CD4-positive, CD25-positive, alpha-beta regulatory T cell (primary cell): ENCODE measurements around the gene CHEK2. TPM values are rescaled to one million over a fixed set of nuclear protein-coding genes. Genes with fewer than 3 reads are reported as not detected.

ENCODE experiments used
- ATAC-seq, 2 donors: fragments of 150-1000 bp; cut with Tn5 transposase; one replicate each; pipeline ENCODE4 v1.10.0; 2021; ENCODE audit warnings: low read depth in 2 of 2, moderate number of reproducible peaks in 2 of 2, moderate library complexity in 1 of 2
- DNase-seq, 3 donors: peaks; one replicate each; pipeline versions ENCODE4 v3.0.0 to v3.0.0-alpha.2; 2012 to 2022; ENCODE audit warnings: mixed read lengths in 1 of 3
- H3K27ac ChIP-seq: one replicate; pipeline ENCODE4 v1.7.0; 2013; ENCODE audit warnings: mild to moderate bottlenecking, low read length; ENCODE audit not compliant: insufficient read depth, poor library complexity, severe bottlenecking
- H3K27me3 ChIP-seq: one replicate; pipeline ENCODE4 v1.7.0; 2013; ENCODE audit warnings: low read length; ENCODE audit not compliant: control insufficient read depth, insufficient read depth
- H3K36me3 ChIP-seq: one replicate; pipeline ENCODE4 v1.7.0; 2013; ENCODE audit warnings: mild to moderate bottlenecking, low read length, moderate library complexity; ENCODE audit not compliant: control insufficient read depth, insufficient read depth
- H3K4me1 ChIP-seq: 2 replicates; pipeline ENCODE4 v1.7.0; 2013; ENCODE audit warnings: mild to moderate bottlenecking, low read length; ENCODE audit not compliant: insufficient read depth, control insufficient read depth, poor library complexity, severe bottlenecking
- H3K4me3 ChIP-seq: one replicate; pipeline ENCODE4 v1.7.0; 2013; ENCODE audit warnings: low read depth, mild to moderate bottlenecking, low read length, moderate library complexity
- H3K9me3 ChIP-seq, 2 experiments: 1 replicate in 1 of 2; 2 replicates in 1 of 2; pipeline ENCODE4 v1.7.0; 2013; ENCODE audit warnings: low read length in 2 of 2, mild to moderate bottlenecking in 1 of 2, moderate library complexity in 1 of 2; ENCODE audit not compliant: control insufficient read depth in 2 of 2
- H3K27ac Mint-ChIP-seq, 3 donors: one replicate each; pipeline ENCODE4 v1.8.0; 2020 to 2022; ENCODE audit warnings: mild to moderate bottlenecking in 3 of 3, mixed read lengths in 3 of 3, moderate library complexity in 2 of 3
- H3K27me3 Mint-ChIP-seq: one replicate; pipeline ENCODE4 v1.8.0; 2022; ENCODE audit warnings: mild to moderate bottlenecking, mixed read lengths
- H3K36me3 Mint-ChIP-seq: one replicate; pipeline ENCODE4 v1.8.0; 2020; ENCODE audit warnings: mixed read lengths
- H3K4me1 Mint-ChIP-seq, 4 donors: one replicate each; pipeline ENCODE4 v1.8.0; 2020 to 2022; ENCODE audit warnings: mixed read lengths in 4 of 4, mild to moderate bottlenecking in 1 of 4
- H3K4me3 Mint-ChIP-seq, 4 donors: one replicate each; pipeline ENCODE4 v1.8.0; 2020 to 2022; ENCODE audit warnings: mild to moderate bottlenecking in 4 of 4, mixed read lengths in 4 of 4, moderate library complexity in 3 of 4
- H3K9me3 Mint-ChIP-seq, 7 donors: one replicate each; pipeline ENCODE4 v1.8.0; 2020 to 2022; ENCODE audit warnings: mixed read lengths in 7 of 7, mild to moderate bottlenecking in 3 of 7, moderate library complexity in 2 of 7
- polyA plus RNA-seq, 4 donors: library from polyadenylated mRNA; unstranded; fragments of 300-500 nt; fragmentation: Illumina TruSeq; gene quantifications; one replicate each; pipeline ENCODE4 v1.2.3, GENCODE V29; 2021
- total RNA-seq: library from RNA; stranded (reverse); gene quantifications from one replicate; pipeline ENCODE4 v1.2.3, GENCODE V29; 2022

Gene CHEK2
- total and polyA plus RNA-seq, 5 donors from 2014 or later: 6.9 to 11.8 (median 8.9) TPM

- Mint-ChIP-seq H3K27me3 (no peaks in the 10 kb centered on the region), H3K4me3 (no peak overlapping the region), H3K9me3 (peaks cover 0 to 2% (median 0%) of the 10 kb centered on the region in 7 donors), H3K36me3 (peaks cover 19% of the 10 kb centered on the region), H3K4me1 (peaks cover 5 to 18% (median 9%) of the 10 kb centered on the region in 4 donors), H3K27ac (no peak overlapping the region)
- H3K4me3 ChIP-seq: no peak overlapping the region
- no peaks in the 10 kb centered on the region for H3K36me3 ChIP-seq
- no peaks in the 10 kb centered on the region for H3K27me3 ChIP-seq
- ATAC-seq: no peak
- H3K9me3 ChIP-seq: no peaks in the 10 kb centered on the region
- no peak for DNase-seq
- H3K4me1 ChIP-seq: no peaks in the 10 kb centered on the region
- H3K27ac ChIP-seq: no peak overlapping the region
These were observed 24.9 kb downstream of the CHEK2 start for GRCh38 chr22:28716686-28717085.

GRCh38 chr22:28715611-28716010 lies 26.0 kb downstream of the CHEK2 start:
- Histone ChIP-seq H3K27ac (no peak overlapping the region), H3K4me3 (no peak overlapping the region), H3K9me3 (no peaks in the 10 kb centered on the region), H3K27me3 (no peaks in the 10 kb centered on the region), H3K36me3 (peaks cover 2% of the 10 kb centered on the region), H3K4me1 (no peaks in the 10 kb centered on the region)
- H3K27me3 Mint-ChIP-seq: no peaks in the 10 kb centered on the region
- ATAC-seq: no peak
- DNase-seq: no peak
- peaks cover 5 to 18% (median 11%) of the 10 kb centered on the region in 4 donors for H3K4me1 Mint-ChIP-seq
- H3K9me3 Mint-ChIP-seq: peaks cover 0 to 2% (median 0%) of the 10 kb centered on the region in 7 donors
- H3K27ac Mint-ChIP-seq: no peak overlapping the region
- no peak overlapping the region for H3K4me3 Mint-ChIP-seq
- peaks cover 24% of the 10 kb centered on the region for H3K36me3 Mint-ChIP-seq

GRCh38 chr22:28714043-28714628 lies 27.5 kb downstream of the CHEK2 start:
- ATAC-seq: no peak
- Histone ChIP-seq H3K9me3 (no peaks in the 10 kb centered on the region), H3K27me3 (no peaks in the 10 kb centered on the region), H3K4me3 (no peak overlapping the region), H3K4me1 (no peaks in the 10 kb centered on the region), H3K36me3 (peaks cover 7% of the 10 kb centered on the region), H3K27ac (no peak overlapping the region)
- H3K36me3 Mint-ChIP-seq: peaks cover 19% of the 10 kb centered on the region
- peak overlapping the region in 1 of 4 donors; percentile 39 for H3K4me3 Mint-ChIP-seq
- peak overlapping the region in 1 of 3 donors; percentile 20 for H3K27ac Mint-ChIP-seq
- no peaks in the 10 kb centered on the region for H3K27me3 Mint-ChIP-seq
- peaks cover 5 to 18% (median 11%) of the 10 kb centered on the region in 4 donors for H3K4me1 Mint-ChIP-seq
- H3K9me3 Mint-ChIP-seq: peaks cover 0 to 2% (median 0%) of the 10 kb centered on the region in 7 donors
- no peak for DNase-seq

- Histone ChIP-seq H3K9me3 (no peaks in the 10 kb centered on the region), H3K36me3 (peaks cover 7% of the 10 kb centered on the region), H3K4me3 (no peak overlapping the region), H3K27me3 (no peaks in the 10 kb centered on the region), H3K27ac (no peak overlapping the region), H3K4me1 (no peaks in the 10 kb centered on the region)
- peaks cover 25% of the 10 kb centered on the region for H3K36me3 Mint-ChIP-seq
- peak overlapping the region in 1 of 3 donors; percentile 44 for H3K27ac Mint-ChIP-seq
- DNase-seq: no peak
- no peak for ATAC-seq
- H3K9me3 Mint-ChIP-seq: no peaks in the 10 kb centered on the region
- peaks cover 5 to 18% (median 5%) of the 10 kb centered on the region in 4 donors for H3K4me1 Mint-ChIP-seq
- H3K4me3 Mint-ChIP-seq: no peak overlapping the region
- H3K27me3 Mint-ChIP-seq: no peaks in the 10 kb centered on the region
These were observed 29.5 kb downstream of the CHEK2 start for GRCh38 chr22:28711820-28712777.

GRCh38 chr22:28711341-28711740 lies 30.3 kb downstream of the CHEK2 start:
- Histone ChIP-seq H3K4me3 (no peak overlapping the region), H3K27ac (no peak overlapping the region), H3K4me1 (no peaks in the 10 kb centered on the region), H3K36me3 (peaks cover 7% of the 10 kb centered on the region), H3K9me3 (no peaks in the 10 kb centered on the region), H3K27me3 (no peaks in the 10 kb centered on the region)
- no peak overlapping the region for H3K4me3 Mint-ChIP-seq
- no peaks in the 10 kb centered on the region for H3K27me3 Mint-ChIP-seq
- ATAC-seq: no peak
- H3K4me1 Mint-ChIP-seq: peaks cover 5 to 18% (median 5%) of the 10 kb centered on the region in 4 donors
- H3K9me3 Mint-ChIP-seq: peaks cover 0 to 1% (median 0%) of the 10 kb centered on the region in 7 donors
- no peak overlapping the region for H3K27ac Mint-ChIP-seq
- peaks cover 28% of the 10 kb centered on the region for H3K36me3 Mint-ChIP-seq
- DNase-seq: no peak

GRCh38 chr22:28710576-28711191 lies 30.9 kb downstream of the CHEK2 start:
- peaks cover 10% of the 10 kb centered on the region for H3K36me3 ChIP-seq
- no peak for DNase-seq
- no peak overlapping the region for H3K27ac ChIP-seq
- Mint-ChIP-seq H3K27me3 (no peaks in the 10 kb centered on the region), H3K27ac (no peak overlapping the region), H3K36me3 (peaks cover 32% of the 10 kb centered on the region), H3K4me1 (peaks cover 5 to 15% (median 5%) of the 10 kb centered on the region in 4 donors), H3K4me3 (no peak overlapping the region), H3K9me3 (peaks cover 0 to 1% (median 0%) of the 10 kb centered on the region in 7 donors)
- no peaks in the 10 kb centered on the region for H3K4me1 ChIP-seq
- H3K27me3 ChIP-seq: no peaks in the 10 kb centered on the region
- H3K4me3 ChIP-seq: no peak overlapping the region
- no peak for ATAC-seq
- no peaks in the 10 kb centered on the region for H3K9me3 ChIP-seq

- no peaks in the 10 kb centered on the region for H3K27me3 ChIP-seq
- H3K9me3 Mint-ChIP-seq: peaks cover 0 to 1% (median 0%) of the 10 kb centered on the region in 7 donors
- H3K36me3 Mint-ChIP-seq: peaks cover 32% of the 10 kb centered on the region
- H3K4me1 ChIP-seq: no peaks in the 10 kb centered on the region
- no peak overlapping the region for H3K4me3 ChIP-seq
- H3K9me3 ChIP-seq: no peaks in the 10 kb centered on the region
- DNase-seq (no peak), ATAC-seq (no peak)
- H3K27me3 Mint-ChIP-seq: no peaks in the 10 kb centered on the region
- H3K27ac Mint-ChIP-seq: no peak overlapping the region
- H3K4me3 Mint-ChIP-seq: no peak overlapping the region
- peaks cover 5 to 12% (median 5%) of the 10 kb centered on the region in 4 donors for H3K4me1 Mint-ChIP-seq
- H3K36me3 ChIP-seq: peaks cover 10% of the 10 kb centered on the region
- no peak overlapping the region for H3K27ac ChIP-seq
These were observed 31.5 kb downstream of the CHEK2 start for GRCh38 chr22:28710107-28710506.
